Stimulated activated CD8-positive, alpha-beta memory T cell treated with anti-CD3 and anti-CD28 coated beads, Interleukin-4, amount 100 ng/mL, for 24 hours (primary cell): ENCODE results near the gene ERGIC1.

Experiments used
- DNase-seq: peaks from one replicate; pipeline ENCODE4 v3.0.0-alpha.2; 2020; ENCODE audit warnings: low read depth

The ERGIC1 gene

GRCh38 chr5:172828911-172829431 lies 5.1 kb upstream of the ERGIC1 start:
- no peak for DNase-seq

GRCh38 chr5:172830275-172830799 lies 3.7 kb upstream of the ERGIC1 start:
- DNase-seq = no peak

GRCh38 chr5:172830876-172831662 lies 3.0 kb upstream of the ERGIC1 start:
- DNase-seq = no peak

- no peak for DNase-seq
These were observed 1.4 kb upstream of the ERGIC1 start for GRCh38 chr5:172832383-172833315.

GRCh38 chr5:172833372-172833685 lies 722 bp upstream of the ERGIC1 start:
- DNase-seq = no peak

GRCh38 chr5:172834415-172835289 lies 601 bp downstream of the ERGIC1 start:
- no peak for DNase-seq

GRCh38 chr5:172835290-172835993 lies 1.4 kb downstream of the ERGIC1 start:
- no peak for DNase-seq

GRCh38 chr5:172835994-172836356 lies 1.9 kb downstream of the ERGIC1 start:
- DNase-seq = no peak

- DNase-seq = no peak
These were observed 3.6 kb downstream of the ERGIC1 start for GRCh38 chr5:172837640-172838039.

GRCh38 chr5:172838151-172838875 lies 4.3 kb downstream of the ERGIC1 start:
- no peak for DNase-seq

- no peak for DNase-seq
These were observed 5.8 kb downstream of the ERGIC1 start for GRCh38 chr5:172839669-172840431.

GRCh38 chr5:172840432-172841154 lies 6.5 kb downstream of the ERGIC1 start:
- no peak for DNase-seq

- DNase-seq = no peak
These were observed 7.2 kb downstream of the ERGIC1 start for GRCh38 chr5:172841256-172841655.

GRCh38 chr5:172843825-172844576 lies 9.9 kb downstream of the ERGIC1 start:
- no peak for DNase-seq

GRCh38 chr5:172844577-172844838 lies 10.5 kb downstream of the ERGIC1 start:
- DNase-seq = no peak

- DNase-seq = no peak
These were observed 11.1 kb downstream of the ERGIC1 start for GRCh38 chr5:172845154-172845553.

GRCh38 chr5:172845576-172845975 lies 11.5 kb downstream of the ERGIC1 start:
- DNase-seq = no peak

- DNase-seq = no peak
These were observed 12.2 kb downstream of the ERGIC1 start for GRCh38 chr5:172846249-172846648.

- no peak for DNase-seq
These were observed 12.6 kb downstream of the ERGIC1 start for GRCh38 chr5:172846677-172847076.
